Measurements from ENCODE around the gene PIH1D1.
A peak's percentile ranks its signal among the peaks of the same experiment; 100 is the strongest.

Gene PIH1D1

DNA sequence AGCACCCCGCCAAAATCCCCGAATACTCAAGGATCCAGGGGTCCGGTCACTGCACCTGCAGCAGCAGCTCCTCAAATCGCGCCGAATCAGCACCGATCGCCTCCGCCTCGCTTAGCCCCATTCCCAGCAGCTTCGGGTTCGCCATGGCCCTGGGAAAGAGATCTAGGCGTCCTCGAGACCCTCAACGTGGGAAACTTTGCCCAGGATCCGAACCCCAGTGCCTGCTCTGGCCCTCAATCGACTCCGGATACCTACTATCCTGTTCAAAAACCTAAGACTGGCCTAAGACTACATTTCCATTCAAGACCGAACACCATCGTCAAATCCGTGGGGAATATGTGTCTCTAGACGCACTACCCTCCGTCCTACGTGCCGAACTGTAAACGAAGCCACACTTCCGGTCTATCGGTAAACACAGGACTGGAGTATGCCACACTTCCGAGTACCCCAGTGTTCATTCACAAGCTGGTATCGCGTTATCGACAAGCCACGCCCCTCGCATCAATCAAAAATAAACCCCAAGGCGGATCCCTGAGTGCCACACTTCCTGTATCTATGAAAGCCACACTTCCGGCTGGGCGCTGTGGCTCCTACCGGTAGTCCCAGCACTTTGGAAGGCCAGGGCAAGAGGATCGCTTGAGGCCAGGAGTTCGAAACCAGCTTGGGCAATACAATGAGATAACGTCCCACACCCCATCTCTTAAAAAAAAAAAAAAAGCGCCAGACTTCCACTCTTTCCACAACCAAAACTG, at the start of gene PIH1D1:
Gene PIH1D1, minus strand, starts transcription at position 385 of the 752 bp plus-strand sequence. Its CDS starts 240 bp downstream, at position 145.
- DNase-seq = peak; percentile 94

DNA sequence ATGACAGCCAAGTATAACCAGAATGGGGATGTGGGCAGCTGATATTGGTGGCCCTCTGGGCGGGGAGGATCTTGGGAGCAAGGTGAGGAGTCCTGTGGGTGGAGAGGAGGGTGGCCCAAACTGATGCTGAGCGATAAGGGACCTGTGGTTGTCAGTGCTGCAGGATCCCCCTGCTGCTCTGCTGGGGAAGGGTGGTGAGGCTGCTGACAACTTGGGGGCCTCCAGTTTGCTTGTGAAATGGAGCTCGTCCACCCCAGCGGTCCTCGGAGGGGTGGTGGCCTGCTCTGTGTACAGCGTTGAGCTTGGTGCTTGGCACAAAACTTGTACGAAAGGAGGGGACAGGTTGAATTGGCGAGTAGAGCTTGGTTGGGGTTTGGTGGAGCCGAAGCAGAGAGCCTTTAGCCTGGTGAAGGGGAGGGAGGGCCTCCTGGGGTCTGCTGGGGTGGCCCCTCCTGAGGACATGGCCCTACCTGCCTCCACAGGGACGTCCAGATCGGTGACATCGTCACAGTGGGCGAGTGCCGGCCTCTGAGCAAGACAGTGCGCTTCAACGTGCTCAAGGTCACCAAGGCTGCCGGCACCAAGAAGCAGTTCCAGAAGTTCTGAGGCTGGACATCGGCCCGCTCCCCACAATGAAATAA, 47.5 kb upstream of the PIH1D1 start:
- no peak for DNase-seq

GRCh38 chr19:49498475-49498874, 46.9 kb upstream of the PIH1D1 start:
- DNase-seq = no peak

DNA sequence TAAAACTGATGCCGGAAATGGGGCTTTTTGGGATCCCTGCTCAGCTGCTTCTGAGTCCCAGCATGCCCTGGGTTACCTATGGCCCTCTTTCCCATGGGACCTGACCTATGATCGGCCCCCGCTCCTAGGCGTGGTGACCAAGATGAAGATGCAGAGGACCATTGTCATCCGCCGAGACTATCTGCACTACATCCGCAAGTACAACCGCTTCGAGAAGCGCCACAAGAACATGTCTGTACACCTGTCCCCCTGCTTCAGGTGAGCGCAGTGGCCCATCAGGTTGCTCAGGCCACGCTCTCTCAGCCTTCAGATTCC, 46.1 kb upstream of the PIH1D1 start:
- no peak for DNase-seq

GRCh38 chr19:49497047-49497788, 45.6 kb upstream of the PIH1D1 start:
- peak; percentile 24 for DNase-seq

DNA sequence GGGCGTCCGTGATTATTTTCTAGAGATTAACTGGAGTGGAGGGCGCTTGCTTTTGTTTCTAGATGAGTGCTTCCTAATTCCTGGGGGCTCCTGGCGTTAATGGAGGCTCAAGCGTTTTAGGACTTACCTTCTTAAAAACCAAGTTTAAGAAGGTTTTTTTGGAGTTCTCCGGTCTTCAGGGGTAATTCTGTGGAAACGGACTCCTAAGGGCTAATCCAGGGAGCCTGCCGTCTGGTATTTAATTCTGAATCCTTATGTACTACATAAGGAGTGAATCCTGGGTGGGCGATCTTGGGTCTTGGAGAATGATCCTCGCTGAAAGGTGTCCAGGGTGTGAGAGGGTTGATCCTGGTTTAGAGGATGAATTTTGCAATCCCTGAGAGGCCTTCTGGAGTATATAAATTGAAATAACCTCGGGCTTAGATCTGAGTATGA, 45.0 kb upstream of the PIH1D1 start:
- no peak for DNase-seq

- DNase-seq = no peak
These were observed 41.2 kb upstream of the PIH1D1 start for GRCh38 chr19:49492573-49493405.

DNA sequence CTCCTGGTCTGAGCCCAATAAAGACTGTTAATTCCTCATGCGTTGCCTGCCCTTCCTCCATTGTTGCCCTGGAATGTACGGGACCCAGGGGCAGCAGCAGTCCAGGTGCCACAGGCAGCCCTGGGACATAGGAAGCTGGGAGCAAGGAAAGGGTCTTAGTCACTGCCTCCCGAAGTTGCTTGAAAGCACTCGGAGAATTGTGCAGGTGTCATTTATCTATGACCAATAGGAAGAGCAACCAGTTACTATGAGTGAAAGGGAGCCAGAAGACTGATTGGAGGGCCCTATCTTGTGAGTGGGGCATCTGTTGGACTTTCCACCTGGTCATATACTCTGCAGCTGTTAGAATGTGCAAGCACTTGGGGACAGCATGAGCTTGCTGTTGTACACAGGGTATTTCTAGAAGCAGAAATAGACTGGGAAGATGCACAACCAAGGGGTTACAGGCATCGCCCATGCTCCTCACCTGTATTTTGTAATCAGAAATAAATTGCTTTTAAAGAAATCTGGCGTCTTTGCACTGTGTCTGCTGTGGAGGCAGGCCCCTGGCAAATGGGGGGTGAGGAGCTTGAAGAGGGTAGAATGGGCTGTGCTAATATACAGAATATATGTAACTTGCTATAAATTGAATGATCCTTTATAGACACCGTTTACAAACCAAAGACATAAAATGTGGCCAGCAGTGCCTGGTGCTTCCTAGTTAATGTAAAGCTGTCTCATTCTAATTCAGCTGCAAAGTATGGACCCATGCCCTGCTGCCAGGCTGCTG, 40.4 kb upstream of the PIH1D1 start:
- no peak for DNase-seq

DNA sequence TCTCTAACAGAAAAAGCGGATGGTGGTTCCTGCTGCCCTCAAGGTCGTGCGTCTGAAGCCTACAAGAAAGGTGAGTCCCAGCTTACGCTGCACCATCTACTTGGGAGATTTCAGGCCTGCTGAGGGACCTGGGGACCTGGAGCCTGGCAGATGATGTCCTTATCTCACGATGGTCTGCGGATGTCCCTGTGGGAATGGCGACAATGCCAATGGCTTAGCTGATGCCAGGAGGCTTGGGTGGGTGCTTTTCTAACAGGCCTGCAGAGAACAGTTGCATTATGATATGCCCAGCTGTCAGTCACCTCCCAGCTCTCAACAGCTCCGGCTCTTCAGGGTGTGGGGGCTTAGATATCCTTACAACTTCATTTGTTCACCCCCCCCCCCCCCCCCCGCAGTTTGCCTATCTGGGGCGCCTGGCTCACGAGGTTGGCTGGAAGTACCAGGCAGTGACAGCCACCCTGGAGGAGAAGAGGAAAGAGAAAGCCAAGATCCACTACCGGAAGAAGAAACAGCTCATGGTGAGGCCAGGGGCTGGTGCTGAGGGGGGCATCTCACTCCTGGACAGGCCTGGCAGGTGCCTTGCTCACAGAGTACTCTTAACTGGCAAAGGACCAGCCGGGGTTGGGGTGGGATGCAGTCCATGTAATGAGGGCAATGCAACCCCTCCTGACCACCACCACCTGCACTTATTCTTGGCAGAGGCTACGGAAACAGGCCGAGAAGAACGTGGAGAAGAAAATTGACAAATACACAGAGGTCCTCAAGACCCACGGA, 39.6 kb upstream of the PIH1D1 start:
- DNase-seq = no peak

- DNase-seq = no peak
These were observed 38.8 kb upstream of the PIH1D1 start for GRCh38 chr19:49490287-49491029.

GRCh38 chr19:49489601-49490167, 38.1 kb upstream of the PIH1D1 start:
- no peak for DNase-seq

GRCh38 chr19:49488863-49489537, 37.4 kb upstream of the PIH1D1 start:
- no peak for DNase-seq

- DNase-seq = no peak
These were observed 36.6 kb upstream of the PIH1D1 start for GRCh38 chr19:49488046-49488862.

- DNase-seq = peak; percentile 93
These were observed 35.8 kb upstream of the PIH1D1 start, which contains the start of gene RPL13A for GRCh38 chr19:49487277-49488045. Gene RPL13A (plus strand): TSS chr19:49487608. CDS start chr19:49487630, 22 bp downstream.

DNA sequence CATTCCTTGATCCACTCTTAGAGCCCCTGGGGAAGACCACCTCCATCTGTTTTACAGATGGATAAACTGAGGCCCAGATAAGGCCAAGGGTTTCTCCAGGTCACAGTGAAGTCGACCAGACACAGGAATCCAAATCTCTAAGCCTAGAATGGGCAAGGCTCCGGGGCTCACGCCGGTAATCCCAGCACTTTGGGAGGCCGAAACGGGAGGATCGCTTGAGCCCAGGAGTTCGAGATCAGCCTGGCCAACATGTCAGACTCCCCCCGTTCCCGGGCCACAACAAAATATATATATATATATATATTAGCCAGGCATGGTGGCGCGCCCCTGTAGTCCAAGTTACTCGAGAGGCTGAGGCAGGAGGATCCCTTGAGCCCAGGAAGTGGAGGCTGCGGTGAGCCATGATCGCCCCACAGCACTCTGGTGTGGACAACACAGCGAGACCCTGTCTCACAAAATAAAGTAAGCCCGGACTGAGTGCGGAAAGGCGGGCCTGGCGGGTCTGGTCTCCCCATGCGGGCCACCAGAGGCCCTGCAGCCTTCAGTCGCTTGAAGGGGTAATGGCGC, 35.2 kb upstream of the PIH1D1 start:
- no peak for DNase-seq

DNA sequence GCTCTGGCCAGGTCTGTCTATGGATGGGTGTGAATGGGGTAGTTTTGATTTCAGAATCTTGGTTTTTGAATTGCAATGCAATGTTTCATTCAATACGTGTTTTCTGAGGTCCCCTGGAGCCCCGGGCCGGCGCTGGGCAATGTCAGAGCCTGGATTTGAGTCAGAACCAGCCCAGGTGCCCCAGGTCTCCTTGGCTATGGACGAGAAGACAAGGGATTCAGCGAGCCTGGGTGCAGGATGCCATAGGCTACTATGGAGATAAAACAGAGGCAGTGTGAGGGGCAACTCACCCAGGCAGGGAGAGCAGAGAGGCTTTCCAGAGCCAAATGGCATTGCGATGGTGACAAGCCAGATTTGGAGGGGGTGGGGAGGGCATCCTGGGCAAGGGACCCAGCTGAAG, 34.6 kb upstream of the PIH1D1 start:
- DNase-seq = no peak

DNA sequence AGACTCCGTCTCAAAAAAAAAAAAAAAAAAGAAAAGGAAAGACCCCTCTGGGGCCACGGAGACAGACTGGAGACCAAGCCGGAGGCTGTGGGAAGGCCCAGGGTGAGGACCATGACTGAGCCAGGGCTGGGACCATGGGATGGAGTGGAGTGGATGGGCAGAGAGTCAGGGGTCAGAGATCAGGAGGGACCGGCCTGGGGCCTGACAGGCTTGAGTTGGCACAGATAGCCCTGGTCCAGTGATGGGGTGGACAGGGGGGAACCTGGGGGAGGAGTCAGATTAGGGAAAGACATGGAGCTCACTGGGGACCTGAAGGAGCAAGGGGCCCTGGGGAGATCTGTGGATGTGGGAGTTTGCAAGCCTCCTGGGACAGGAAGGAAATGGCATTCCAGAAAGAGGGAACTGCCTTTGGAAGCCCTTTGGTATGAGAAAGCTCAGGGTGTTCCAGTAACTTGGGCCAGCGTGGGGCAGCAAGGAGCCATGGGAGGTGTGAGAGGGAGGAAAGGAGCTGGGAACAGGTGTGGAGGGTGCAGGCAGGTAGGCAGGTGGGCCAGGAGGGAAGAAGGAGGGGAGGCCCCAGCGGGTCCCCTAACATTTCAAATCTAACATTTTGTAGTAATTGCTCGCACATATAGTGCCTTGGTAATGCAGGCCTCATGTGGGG, 29.5 kb upstream of the PIH1D1 start:
- DNase-seq = no peak
